ENCODE measurements around the gene PTPN14. TPM values are rescaled to one million over a fixed set of nuclear protein-coding genes. Genes with fewer than 3 reads are reported as not detected.

Gene PTPN14
- total and polyA plus RNA-seq, 2 of the 4 experiments (the other 2 are of a cell fraction), result 21.5 to 31.7 TPM

DNA sequence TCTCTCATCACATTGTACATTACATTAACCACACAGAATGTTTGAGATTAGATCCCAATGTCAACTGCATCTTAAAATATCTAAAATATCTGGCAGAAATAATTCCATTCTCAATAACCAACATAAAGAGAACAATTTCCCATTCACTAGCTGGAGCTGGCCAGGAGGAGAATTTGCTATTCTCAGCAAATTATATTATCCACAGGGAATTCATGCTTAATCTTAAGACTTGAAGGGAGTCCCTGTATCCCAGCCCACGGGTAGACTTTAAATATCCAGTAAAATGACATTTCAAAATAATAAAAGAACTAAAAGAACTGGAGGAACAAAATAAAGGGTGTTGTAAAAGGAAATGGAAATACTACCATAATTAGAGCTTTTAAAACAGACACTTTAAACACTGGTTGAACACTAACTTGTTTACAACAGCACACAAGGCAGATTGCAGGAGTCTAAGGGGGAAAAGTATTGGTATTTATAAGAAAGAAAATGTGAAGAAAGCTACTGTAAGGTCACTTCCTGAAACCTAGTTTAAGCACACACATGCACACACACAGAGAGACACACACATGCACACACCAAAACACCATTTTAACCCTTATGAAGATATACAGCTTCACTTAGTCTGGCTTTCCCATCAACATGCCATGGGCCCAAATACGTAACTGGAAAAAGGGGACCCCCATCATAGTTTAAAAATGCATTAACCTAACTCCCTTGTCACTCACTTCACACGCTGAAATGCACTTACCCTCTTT, 107.0 kb downstream of the PTPN14 start:
- no peak for TF ChIP-seq MAZ (IDR thresholded peaks at IDR 0.05; ENCODE audit: borderline replicate concordance, low read depth, low read length)
- TF ChIP-seq RCOR1 (IDR thresholded peaks at IDR 0.05; ENCODE audit: insufficient replicate concordance, low read length), result no peak
- no peak for TF ChIP-seq RAD21 (IDR thresholded peaks at IDR 0.05; ENCODE audit: low read length)
- peak; percentile 85 for TF ChIP-seq MAFK (IDR thresholded peaks at IDR 0.05; ENCODE audit: low read depth, low read length)
- TF ChIP-seq, protein P1, sequence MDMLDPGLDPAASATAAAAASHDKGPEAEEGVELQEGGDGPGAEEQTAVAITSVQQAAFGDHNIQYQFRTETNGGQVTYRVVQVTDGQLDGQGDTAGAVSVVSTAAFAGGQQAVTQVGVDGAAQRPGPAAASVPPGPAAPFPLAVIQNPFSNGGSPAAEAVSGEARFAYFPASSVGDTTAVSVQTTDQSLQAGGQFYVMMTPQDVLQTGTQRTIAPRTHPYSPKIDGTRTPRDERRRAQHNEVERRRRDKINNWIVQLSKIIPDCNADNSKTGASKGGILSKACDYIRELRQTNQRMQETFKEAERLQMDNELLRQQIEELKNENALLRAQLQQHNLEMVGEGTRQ (IDR thresholded peaks at IDR 0.05; ENCODE audit: low read depth, low read length), result no peak
- ChIA-PET POLR2A (ENCODE audit: unreplicated experiment) (interaction anchor here (1.3 kb wide), 1 partner anchor 107 kb away, joined by 3 read pairs; the partner anchor contains the start of gene PTPN14), CTCF (interaction anchor here (1.0 kb wide), 1 partner anchor 37 kb away, joined by 5 read pairs; no protein-coding TSS in a partner anchor)
- no peak overlapping the region for H3K9ac ChIP-seq (ENCODE audit: low read depth, low read length)
- H2BK120ac ChIP-seq (ENCODE audit: low read depth, low read length), result peak overlapping the region; percentile 72
- H3K9me3 ChIP-seq (ENCODE audit: control insufficient read depth, insufficient read depth, low read length), result no peaks in the 10 kb centered on the region
- peaks cover 11% of the 10 kb centered on the region for H3K9me1 ChIP-seq (ENCODE audit: insufficient read depth, low read length)
- peak overlapping the region; percentile 16; the same call in 1 of the 2 replicates for H4K5ac ChIP-seq (ENCODE audit: low read depth, low read length)
- peaks cover 20% of the 10 kb centered on the region; the same call in 1 of the 2 replicates for H4K20me1 ChIP-seq (ENCODE audit: insufficient read depth, low read length)
- H2AK5ac ChIP-seq (ENCODE audit: low read depth, low read length), result peak overlapping the region; percentile 27; the same call in 1 of the 2 replicates
- no peak overlapping the region for H2AK9ac ChIP-seq (replicated peaks; ENCODE audit: low read depth, low read length, poor library complexity)
- no peak overlapping the region for H2AFZ ChIP-seq (replicated peaks; ENCODE audit: low read length, poor library complexity)
- dilution Hi-C loops (cut with HindIII; ENCODE audit: low sequenced_read_pairs, unreplicated experiment) (no loop called here), in situ Hi-C loops (cut with MboI; ENCODE audit: low sequenced_read_pairs) (no loop called here), intact Hi-C loops (cut with micrococcal nuclease) (no loop called here)
- peak overlapping the region; percentile 81; the same call in 1 of the 2 replicates for H4K91ac ChIP-seq (ENCODE audit: insufficient read depth, low read depth, low read length)
- WGBS, 2 experiments (ENCODE audit: extremely low coverage in 2 of 2, insufficient read length in 1 of 2), result no CpG with 5 or more reads among the region's 3 CpGs
- peak overlapping the region; percentile 84; the same call in 1 of the 2 replicates for H3K18ac ChIP-seq (ENCODE audit: low read depth, low read length)
- no peak overlapping the region for H3K27ac ChIP-seq (ENCODE audit: insufficient read depth, low read length)
- peaks cover 30 to 59% of the 10 kb centered on the region in 2 experiments for H3K79me1 ChIP-seq (ENCODE audit: low read depth in 1 of 2, low read length in 2 of 2)
- no peak for ATAC-seq (ENCODE audit: low read depth)
- peak overlapping the region; percentile 83 for H2BK5ac ChIP-seq (ENCODE audit: low read depth, low read length, poor library complexity, severe bottlenecking)
- H2BK20ac ChIP-seq (ENCODE audit: low read depth, low read length), result peak overlapping the region; percentile 21; the same call in 1 of the 2 replicates
- no peaks in the 10 kb centered on the region for H3K27me3 ChIP-seq (ENCODE audit: control insufficient read depth, insufficient read depth, low read length)
- H3K4ac ChIP-seq (ENCODE audit: low read depth, low read length), result peak overlapping the region; percentile 63; the same call in 1 of the 2 replicates
- H4K8ac ChIP-seq (ENCODE audit: low read depth in 2 of 2, low read length in 2 of 2), result peak overlapping the region; percentile 33 to 58; a peak in 1 of 4 replicates
- peak overlapping the region; percentile 17; the same call in 2 of the 3 replicates for H2BK15ac ChIP-seq (ENCODE audit: low read depth, low read length)
- H3K14ac ChIP-seq (replicated peaks; ENCODE audit: low read depth, low read length), result peak overlapping the region; percentile 81
- DNase-seq, result no peak
- no peaks in the 10 kb centered on the region for H3K36me3 ChIP-seq (ENCODE audit: control insufficient read depth, insufficient read depth, low read length)
- H3K4me2 ChIP-seq (ENCODE audit: low read depth, low read length), result no peak overlapping the region
- no TSS peak for BruUV-seq (replicated peaks)
- H3K23ac ChIP-seq (ENCODE audit: low read depth, low read length), result peak overlapping the region; percentile 76; the same call in 1 of the 2 replicates
- no peak overlapping the region for H3K56ac ChIP-seq (ENCODE audit: extremely low read depth, insufficient read depth, low read length)
- peaks cover 18% of the 10 kb centered on the region for H3K4me1 ChIP-seq (ENCODE audit: control insufficient read depth, insufficient read depth, low read length)
- H3K4me3 ChIP-seq (ENCODE audit: insufficient read depth, low read depth, low read length), result no peak overlapping the region

Data from IMR-90 (cell line).